HTERT RPE-1 (cell line): Measurements from ENCODE around the gene ZNF428.
"Not testable (repeated sequence)": the region's sequence is repeated elsewhere in the genome, so short reads cannot be mapped to it uniquely, and the experiment has no call there.

Experiments
- in situ Hi-C: fragments of 300-500 bp; cut with MboI; formaldehyde crosslinking; loops from 4 replicates; pipeline ENCODE4 v1.14.3; 2020; ENCODE audit warnings: low sequenced_read_pairs

ZNF428 gene

DNA sequence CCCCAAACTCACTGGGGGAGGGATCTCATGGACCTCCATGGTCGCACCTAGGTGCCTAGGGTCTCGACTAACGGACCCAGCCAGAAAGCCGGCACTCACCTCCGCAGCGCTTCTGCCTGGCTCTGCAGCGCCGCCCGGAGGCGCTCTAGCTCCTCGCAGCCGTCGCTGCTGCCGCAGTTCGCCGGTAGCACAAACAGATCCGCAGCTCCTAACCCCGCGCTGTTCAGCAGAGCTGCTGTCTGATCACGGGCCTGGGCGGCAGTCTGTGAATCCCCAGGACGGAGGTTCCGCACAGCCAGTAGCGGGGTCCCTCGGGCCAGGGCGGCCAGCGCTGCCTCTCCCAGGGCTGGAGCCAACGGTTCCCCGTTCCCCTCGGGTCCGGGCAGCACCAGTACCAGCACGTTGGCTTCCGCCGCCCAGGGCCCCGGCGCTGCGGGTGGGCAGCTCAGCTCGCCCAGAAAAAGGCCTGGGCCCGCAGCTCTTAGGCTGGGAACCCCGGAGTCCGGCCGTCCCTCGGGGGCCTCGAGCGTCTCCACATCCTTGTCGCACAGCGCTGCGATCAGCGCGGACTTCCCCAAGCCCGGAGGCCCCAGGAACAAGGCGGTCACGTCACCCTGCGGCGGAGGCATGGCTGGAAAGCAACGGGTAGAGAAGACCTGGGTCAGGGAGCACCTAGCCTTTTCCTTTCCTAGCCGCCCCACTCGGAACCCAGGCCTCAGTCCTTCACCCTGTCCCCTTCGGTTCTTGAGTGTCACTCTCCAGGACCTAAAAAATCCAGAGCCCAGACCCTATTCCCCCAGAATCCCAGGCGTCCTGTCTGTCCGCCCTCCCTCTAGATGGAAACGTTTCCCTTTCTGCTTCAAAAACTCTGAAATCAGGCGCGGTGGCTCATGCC, 24.5 kb downstream of the ZNF428 start:
- in situ Hi-C loops, result no loop called here

DNA sequence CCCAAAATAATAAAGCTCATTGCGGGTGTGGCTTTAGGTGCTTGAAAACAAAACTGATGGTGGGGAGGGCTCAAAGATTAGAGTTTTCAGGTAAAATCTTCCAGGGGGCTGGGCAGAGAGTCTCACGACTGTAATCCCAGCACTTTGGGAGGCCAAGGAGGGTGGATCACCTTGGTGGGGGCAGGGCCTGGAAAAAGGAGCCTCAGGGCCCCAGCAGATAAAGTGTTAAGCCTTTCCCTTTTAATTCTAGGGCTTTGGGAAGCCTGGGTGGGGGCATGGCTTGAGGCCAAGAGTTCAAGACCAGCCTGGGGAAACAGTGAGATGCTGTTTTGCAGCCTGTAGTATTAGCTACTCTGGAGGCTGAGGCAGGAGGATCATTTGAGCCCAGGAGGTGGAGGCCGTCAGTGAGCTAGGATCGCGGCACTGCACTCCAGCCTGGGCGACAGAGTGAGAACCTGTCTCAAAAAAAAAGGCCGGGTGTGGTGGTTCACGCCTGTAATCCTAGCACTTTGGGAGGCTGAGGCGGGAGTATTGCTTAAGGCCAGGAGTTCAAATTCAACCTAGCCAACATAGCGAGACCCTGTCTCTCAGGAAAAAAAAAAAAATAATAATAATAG, 25.2 kb downstream of the ZNF428 start:
- in situ Hi-C loops, result no loop called here

DNA sequence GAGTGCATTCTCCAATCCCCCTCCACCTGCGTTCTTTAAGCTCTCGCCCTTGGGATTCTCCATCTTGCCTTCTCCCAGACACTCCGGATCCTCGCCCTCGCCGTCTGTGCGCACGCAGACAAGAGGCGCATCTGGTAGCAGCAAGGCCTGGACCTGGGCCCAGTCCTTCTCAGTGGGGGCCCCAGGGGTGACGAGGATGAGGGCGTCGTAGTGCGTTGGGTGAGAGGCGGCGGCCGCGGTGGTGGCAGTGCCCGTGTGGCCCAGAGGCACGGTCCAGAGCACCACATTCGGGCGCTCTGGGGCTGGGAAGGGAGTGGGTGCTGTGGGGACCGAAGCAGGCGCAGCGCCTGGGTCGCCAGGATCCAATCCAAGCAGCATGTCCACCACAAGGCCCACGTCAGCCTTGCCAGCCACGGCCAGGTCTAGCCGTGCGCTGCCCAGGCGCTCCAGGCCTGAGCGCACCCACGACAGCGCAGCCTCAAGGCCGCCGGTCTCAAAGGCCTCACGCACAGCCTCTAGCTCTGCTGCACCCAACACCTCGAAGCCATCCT, 26.6 kb downstream of the ZNF428 start:
- in situ Hi-C loops, result no loop called here

DNA sequence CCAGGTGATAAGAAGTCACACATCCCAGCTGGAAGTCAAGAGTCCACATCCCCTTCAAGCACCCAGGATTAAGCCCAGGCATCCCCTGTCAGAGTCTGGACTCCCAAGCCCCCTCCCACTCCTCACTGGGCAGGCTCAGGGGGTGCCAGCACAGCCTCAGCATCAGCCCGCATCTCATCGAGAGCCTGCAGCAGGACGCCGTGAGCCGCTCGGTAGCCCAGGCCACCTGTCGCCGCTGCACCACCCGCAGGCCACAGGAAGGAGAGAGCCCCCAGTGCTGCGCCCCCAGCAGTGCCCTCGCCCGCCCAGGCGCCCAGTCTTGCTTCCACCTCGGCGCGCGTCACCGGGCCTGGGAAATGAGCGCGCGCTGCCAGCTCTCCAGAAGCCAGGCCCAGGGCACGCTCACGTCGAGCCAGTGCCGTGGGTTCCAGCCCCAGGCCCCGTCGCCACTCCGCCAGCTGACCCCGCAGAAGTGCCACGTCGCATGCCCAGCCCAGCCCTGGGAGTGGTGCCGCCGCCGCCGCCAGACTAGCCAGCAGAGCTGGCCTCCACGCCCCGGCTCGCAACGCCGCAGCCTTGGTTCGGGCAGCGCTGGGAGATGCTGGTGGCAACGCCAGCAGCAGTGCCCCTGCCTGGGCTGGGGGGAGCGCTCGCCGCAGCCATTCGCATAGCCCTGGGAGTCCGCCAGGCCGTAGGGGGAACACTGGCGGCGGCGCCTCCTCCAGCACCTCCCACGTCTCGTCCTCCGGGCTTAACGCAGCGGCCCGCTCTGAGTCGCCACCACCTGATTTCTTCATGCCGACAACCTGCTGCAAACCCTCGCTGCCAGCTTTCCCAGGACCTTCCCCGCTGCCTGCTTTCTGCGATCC, 27.3 kb downstream of the ZNF428 start:
- in situ Hi-C loops, result no loop called here

DNA sequence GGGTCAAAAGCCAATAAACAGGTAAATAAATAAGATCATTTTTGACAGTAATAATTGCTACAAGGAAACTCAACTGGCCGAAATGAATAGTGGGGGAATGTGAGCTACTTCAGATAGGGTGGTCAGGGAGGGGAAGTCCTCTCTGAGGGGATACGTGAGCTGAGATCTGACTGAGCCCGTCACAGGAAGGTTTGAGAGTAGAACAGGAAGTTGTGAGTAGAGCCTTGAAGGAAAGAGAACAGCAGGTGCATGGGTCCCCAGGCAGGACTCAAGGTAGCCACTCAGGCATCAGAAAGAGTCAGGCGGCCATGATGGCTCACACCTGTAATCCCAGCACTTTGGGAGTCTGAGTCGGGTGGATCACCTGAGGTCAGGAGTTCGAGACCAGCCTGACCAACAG, 29.8 kb downstream of the ZNF428 start:
- in situ Hi-C loops, result no loop called here

DNA sequence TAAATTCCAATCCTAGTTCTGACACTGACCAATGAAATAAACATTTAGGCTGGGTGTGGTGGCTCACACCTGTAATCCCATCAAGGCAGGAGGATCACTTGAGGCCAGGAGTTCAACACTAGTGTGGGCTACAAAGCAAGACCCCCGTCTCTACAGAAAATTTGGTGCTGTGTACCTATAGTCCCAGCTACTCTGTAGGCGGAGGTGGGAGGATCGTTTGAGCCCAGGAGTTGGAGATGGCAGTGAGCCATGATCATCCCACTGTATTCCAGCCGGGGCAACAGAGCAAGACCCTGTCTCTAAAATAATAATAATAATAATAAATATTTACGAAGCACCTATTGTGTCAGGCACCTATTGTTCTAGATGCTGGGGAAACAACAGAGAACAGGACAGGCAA, 30.2 kb downstream of the ZNF428 start:
- in situ Hi-C loops, result no loop called here

DNA sequence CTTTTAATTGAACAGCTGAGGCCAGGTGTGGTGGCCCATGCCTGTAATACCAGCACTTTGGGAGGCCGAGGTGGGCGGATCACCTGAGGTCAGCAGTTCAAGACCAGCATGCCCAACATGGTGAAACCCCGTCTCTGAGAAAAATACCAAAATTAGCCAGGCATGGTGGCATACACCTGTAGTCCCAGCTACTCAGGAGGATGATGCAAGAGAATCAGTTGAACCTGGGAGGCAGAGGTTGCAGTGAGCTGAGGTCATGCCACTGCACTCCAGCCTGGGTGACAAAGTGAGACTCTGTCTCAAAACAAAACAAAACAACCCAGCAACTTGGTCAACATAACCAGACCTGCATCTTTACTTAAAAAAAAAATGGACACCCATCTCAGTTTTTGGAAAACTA, 32.4 kb downstream of the ZNF428 start:
- in situ Hi-C loops, result not testable (repeated sequence)

DNA sequence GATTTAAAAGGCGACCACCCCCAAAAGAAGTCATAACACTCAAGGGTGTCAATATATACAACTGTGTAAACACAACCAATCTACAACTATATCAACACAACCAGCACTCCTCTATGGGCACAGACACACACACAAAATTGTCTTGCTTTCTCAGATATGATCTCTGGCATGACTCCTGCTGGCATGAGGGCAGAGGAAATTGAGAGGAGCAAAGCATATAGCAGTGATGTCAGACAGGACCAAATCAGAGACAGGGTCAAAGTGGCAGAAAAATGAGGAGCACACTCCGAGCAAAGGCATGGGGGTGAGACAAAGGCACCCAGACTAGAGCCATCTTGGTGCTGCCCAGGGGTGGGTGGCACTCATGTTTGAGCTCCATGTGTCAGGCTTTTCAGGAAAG, 33.1 kb downstream of the ZNF428 start:
- in situ Hi-C loops, result no loop called here

DNA sequence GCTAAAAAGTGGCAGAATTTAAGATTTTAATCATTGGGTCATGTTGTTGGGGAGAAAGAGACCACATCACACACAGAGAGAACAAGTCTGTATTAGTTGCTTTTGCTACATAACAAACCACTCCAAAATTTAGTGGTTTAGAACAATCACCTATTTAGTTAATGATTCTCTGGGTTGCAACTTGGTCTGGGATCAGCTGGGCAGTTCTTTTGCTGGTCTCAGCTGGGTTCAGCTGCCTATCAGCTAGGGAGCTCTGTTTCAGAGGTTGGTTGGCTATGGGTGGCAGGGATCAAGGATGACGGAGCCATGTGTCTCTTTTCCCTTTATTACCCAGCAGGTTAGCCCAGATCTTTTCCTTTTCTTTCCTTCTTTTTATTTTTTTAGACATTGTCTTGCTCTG, 34.9 kb downstream of the ZNF428 start:
- in situ Hi-C loops, result no loop called here

DNA sequence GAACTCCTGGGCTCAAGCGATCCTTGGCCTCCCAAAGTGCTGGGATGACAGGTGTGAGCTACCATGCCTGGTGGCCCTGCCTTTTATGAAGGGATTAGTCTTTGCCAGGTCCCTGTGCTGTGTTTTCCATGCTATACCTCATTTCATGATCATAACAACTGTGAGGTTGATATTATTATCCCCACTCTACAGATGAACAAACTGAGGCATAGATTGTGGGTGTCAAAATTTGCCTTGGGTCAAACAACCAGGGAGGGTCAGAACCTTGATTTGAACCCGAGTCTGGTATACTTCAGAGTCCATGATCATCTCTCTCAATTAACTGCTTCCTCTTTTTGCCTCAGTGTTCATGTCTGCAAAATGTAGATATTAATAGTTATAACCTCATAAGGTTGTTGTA, 36.9 kb downstream of the ZNF428 start:
- in situ Hi-C loops, result no loop called here

DNA sequence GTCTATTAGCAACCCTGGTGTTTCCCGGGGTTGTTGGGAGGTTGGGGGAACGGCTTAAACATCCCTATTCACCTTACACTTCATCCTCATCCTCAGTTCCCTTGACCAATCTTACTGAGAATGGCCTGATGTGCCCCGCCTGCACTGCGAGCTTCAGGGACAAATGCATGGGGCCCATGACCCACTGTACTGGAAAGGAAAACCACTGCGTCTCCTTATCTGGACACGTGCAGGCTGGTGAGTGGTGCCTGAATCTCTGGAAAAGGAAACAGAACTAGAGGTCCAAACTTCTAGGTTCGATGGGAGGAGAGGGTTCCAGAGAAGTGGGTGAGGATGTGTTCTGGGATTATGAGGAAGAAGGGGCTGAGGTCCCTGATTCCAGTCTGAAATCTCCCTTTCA, 38.0 kb downstream of the ZNF428 start:
- in situ Hi-C loops, result no loop called here

DNA sequence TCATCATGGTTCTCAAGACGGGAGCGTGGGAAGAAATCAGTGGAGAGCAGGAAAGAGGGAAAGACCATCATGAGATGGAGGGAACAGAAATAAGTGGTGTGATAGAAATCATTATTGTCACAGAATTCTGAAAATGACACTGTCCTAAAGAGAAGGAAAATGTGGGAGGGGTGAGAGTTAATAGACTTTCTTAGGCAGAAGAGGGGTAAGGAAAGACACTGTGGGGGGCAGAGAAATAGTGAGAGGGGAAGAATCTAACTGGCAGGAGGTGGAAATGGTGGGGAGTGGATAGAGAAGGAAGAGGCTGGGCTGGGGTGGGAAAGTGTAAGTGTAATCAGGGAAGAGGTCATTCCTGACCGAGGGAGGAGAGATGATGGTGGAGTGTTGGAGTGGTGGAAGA, 40.6 kb downstream of the ZNF428 start:
- in situ Hi-C loops, result no loop called here

DNA sequence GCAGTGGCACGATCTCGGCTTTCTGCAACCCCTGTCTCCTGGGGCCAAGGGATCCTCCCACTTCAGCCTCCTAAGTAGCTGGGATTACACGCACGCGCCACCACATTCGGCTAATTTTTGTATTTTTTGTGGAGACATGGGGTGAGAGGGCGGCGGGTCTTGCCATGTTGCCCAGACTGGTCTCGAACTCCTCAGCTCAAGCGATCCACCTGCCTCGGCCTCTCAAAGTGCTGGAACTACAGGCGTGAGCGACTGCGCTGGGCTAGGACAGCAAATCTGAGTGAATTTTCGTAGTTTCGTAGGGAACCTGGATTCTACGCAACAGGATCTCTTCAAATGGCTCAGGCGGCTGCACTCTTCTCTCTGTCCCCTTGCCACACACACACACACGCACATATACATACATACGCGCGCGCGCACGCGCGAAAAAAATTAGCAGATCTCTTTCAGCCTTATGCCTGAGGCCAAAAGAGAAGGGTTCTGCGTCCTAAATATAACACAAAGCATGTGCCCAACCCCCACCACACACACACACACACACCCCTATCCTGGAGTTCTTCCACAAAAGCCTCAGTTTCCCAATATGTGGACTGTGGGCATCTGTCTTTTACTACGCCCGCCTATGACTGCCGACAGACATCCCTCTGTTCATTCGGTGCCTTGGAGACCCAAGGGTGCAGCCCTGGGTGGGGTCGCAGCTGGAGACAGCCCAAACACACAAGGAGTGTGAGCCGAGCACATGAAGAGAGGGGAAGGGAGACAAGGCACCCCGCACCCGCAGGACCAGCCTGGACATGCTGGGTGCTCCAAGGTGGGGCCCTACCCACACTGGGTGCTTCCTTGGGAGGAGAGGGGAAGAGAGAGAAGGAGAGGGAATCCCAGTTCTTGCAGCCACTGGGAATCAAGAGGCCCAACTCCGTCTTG, 43.2 kb downstream of the ZNF428 start:
- in situ Hi-C loops, result no loop called here

DNA sequence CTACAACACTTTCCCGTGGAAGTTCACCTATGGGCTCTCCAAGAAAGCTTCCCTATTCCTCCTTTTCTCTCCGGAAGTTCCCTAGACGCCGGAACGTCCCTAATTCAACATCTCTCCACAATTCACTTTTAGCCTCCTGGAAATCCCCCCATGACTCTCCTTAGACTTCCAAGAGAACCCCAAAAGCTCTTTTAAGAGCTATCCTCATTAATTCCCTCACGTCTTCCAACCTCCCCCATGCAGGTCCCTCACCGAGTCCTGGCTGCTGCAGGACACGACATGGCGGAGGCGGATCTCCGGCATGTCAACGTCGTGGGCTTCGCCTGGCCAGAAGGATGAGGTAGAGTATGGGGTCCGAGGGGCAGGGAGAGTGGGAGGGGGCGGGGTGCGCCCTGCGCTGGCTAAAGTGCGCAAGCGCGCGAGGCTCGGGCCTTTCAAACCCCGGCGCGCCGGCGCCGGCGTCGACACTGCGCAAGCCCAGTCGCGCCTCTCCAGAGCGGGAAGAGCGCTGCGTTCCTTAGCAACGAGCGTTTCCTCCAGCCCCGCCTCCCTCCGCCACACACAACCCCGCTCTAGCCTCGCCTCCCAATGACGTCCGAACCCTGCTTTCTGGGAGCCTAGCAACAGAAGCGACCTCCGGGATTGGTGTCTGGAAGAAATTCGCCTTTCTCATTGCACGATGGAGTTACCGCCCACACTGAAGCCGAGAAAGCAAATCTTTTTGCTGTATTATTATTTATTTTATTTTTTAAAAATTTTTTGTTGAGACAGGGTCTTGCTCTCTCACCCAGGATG, 44.1 kb downstream of the ZNF428 start, which contains the start of the genes PINLYP and XRCC1:
Gene PINLYP (plus strand): TSS at position 646 of the 795 bp plus-strand sequence. CDS start 1,391 bp downstream, outside the sequence.
Gene XRCC1 (minus strand): TSS at position 372 of the 795 bp plus-strand sequence. CDS start 69 bp downstream, at position 303.
- in situ Hi-C loops, result no loop called here

DNA sequence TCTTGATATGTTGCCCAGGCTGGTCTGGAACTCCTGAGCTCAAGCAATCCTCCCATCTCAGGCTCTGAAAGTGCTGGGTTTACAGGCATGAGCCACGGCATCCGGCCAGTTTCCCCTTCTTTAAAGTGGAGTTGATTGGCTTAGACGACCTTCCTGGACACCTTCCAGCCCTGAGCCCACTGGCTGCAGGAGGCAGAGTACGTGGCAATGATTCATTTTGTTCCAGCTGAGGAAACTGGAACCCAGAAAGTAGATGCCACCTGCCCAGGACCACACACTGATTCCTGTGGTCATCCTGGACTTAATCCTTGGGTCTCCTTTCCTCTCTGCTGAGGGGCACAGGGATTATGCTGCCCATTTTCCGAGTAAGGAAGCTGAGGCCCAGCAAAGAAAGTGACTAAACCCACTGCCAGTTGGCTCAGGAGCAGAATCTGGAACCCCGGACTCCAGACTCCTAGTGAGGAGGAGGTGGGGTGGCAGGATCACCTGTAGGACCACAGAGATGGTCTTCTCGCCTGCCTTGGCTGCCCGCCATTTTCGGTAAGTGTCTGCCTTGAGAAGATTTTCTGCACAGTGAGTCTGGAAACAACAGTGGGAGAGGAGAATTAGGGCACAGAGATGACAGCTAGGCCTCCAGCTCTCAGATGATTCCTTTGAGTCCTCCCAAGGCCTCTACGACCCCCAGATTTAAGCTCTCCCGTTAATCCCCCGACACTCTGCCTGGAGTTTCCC, 44.8 kb downstream of the ZNF428 start:
- in situ Hi-C loops, result no loop called here

DNA sequence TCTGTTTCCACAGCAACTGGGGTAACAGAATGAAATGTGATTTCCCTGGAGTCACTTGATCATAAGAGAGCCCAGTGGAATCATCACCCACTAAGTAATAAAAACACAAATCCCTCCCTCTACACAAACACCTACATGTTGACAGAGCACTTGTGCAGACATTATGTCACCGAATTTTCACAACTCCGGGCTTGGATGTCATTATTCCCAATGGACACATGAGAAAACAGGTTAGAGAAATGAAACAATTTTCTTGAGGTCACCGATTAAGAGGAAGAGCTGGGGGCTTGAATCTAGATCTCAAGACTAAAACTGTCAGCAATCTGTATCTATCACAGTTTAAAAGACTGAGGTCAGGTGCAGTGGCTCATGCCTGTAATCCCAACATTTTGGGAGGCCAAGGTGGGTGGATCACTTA, 47.2 kb downstream of the ZNF428 start:
- in situ Hi-C loops, result no loop called here

DNA sequence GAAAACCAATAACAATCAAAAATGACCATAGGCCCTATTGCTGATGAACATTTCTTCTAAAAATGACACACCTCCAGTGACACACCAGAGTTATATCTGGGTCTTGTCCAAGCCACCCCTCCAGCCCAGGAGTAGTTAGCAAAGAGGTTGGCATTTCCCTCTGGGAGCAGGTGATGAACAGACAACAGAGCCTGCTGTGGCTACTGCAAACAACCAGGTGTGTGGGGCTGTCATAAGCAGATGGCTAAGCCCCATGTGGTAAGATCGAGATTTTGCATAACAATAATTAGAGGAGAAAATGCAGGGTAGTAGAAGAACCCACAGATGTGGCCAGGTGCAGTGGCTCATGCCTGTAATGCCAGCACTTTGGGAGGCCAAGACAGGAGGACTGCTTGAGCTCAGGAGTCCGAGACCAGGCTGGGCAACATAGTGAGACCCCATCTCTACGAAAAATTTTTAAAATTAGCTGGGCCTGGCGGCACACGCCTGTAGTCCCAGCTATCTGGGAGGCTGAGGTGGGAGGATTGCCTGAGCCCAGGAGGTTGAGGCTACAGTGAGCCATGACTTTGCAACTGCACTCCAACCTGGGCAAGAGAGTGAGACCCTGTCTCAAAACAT, 49.1 kb downstream of the ZNF428 start:
- in situ Hi-C loops, result no loop called here

DNA sequence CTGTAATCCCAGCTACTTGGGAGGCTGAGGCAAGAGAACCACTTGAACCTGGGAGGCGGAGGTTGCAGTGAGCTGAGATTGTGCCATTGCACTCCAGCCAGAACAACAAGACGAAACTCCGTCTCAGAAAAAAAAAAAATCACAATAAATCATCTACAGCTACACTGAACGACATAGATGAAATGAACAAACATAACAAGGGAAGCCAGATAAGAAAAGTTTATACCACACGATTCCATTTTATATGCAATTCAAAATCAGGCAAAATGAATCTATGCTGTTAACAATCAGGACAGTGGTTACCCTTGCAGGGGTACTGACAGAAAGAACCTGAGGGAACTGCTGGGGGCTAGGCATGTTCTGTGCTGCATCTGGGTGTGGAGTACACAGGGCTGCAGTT, 49.8 kb downstream of the ZNF428 start:
- in situ Hi-C loops, result no loop called here
